GM12875 (cell line): Measurements from ENCODE around the gene RECQL5.

Experiments used
- H3K4me3 ChIP-seq: one replicate; pipeline ENCODE4 v1.5.1; 2011; ENCODE audit warnings: low read depth, low read length, control low read depth
- CTCF ChIP-seq: IDR thresholded peaks from 2 replicates; pipeline ENCODE4 v1.5.1; 2011; ENCODE audit warnings: low read depth, mild to moderate bottlenecking, control low read depth, inconsistent platforms, low read length, moderate library complexity, borderline replicate concordance; ENCODE audit not compliant: insufficient read depth

Gene RECQL5

GRCh38 chr17:75650874-75651273, 16.1 kb downstream of the RECQL5 start:
- H3K4me3 ChIP-seq: no peak overlapping the region
- TF ChIP-seq CTCF: no peak

GRCh38 chr17:75649687-75650086, 17.3 kb downstream of the RECQL5 start:
- no peak overlapping the region for H3K4me3 ChIP-seq
- TF ChIP-seq CTCF: no peak

GRCh38 chr17:75647921-75648320, 19.0 kb downstream of the RECQL5 start:
- no peak overlapping the region for H3K4me3 ChIP-seq
- TF ChIP-seq CTCF: no peak

- H3K4me3 ChIP-seq: no peak overlapping the region
- TF ChIP-seq CTCF: no peak
Measured at GRCh38 chr17:75647061-75647460, 19.9 kb downstream of the RECQL5 start.

- no peak for TF ChIP-seq CTCF
- H3K4me3 ChIP-seq: no peak overlapping the region
Measured at GRCh38 chr17:75646638-75646992, 20.3 kb downstream of the RECQL5 start.

GRCh38 chr17:75645889-75646637, 20.9 kb downstream of the RECQL5 start:
- TF ChIP-seq CTCF: no peak
- H3K4me3 ChIP-seq: no peak overlapping the region

- TF ChIP-seq CTCF: no peak
- no peak overlapping the region for H3K4me3 ChIP-seq
Measured at GRCh38 chr17:75645501-75645888, 21.5 kb downstream of the RECQL5 start.
